BE2C (cell line): ENCODE results near the gene LEMD2.

Source experiments
- DNase-seq: peaks from one replicate; pipeline ENCODE4 v3.0.0-alpha.2; 2020
- H3K27me3 ChIP-seq: fragments of 250-450 bp; sonication (Bioruptor Pico); 2 replicates; pipeline ENCODE4 v1.5.1; 2020; ENCODE audit warnings: mild to moderate bottlenecking
- H3K36me3 ChIP-seq: fragments of 250-450 bp; sonication (Bioruptor Pico); 2 replicates; pipeline ENCODE4 v1.5.1; 2020; ENCODE audit warnings: mild to moderate bottlenecking
- H3K4me1 ChIP-seq: fragments of 250-450 bp; sonication (Bioruptor Pico); 2 replicates; pipeline ENCODE4 v1.5.1; 2020
- H3K4me3 ChIP-seq: 2 replicates; pipeline ENCODE4 v1.5.1; 2011; ENCODE audit warnings: low read depth, low read length
- H3K9me3 ChIP-seq: fragments of 250-450 bp; sonication (Bioruptor Pico); 2 replicates; pipeline ENCODE4 v1.5.1; 2020
- TF ChIP-seq, protein P1 (sequence below): IDR thresholded peaks from 2 replicates; pipeline ENCODE4 v1.5.1; 2012; ENCODE audit warnings: mild to moderate bottlenecking, low read depth, low read length

The LEMD2 gene

GRCh38 chr6:33803571-33804053, 14.7 kb upstream of the LEMD2 start, which contains the start of gene MLN:
Gene MLN (minus strand): TSS chr6:33804003. CDS start chr6:33801163, 2,840 bp downstream.
- H3K4me1 ChIP-seq = peaks cover 11% of the 10 kb centered on the region
- TF ChIP-seq, protein P1, sequence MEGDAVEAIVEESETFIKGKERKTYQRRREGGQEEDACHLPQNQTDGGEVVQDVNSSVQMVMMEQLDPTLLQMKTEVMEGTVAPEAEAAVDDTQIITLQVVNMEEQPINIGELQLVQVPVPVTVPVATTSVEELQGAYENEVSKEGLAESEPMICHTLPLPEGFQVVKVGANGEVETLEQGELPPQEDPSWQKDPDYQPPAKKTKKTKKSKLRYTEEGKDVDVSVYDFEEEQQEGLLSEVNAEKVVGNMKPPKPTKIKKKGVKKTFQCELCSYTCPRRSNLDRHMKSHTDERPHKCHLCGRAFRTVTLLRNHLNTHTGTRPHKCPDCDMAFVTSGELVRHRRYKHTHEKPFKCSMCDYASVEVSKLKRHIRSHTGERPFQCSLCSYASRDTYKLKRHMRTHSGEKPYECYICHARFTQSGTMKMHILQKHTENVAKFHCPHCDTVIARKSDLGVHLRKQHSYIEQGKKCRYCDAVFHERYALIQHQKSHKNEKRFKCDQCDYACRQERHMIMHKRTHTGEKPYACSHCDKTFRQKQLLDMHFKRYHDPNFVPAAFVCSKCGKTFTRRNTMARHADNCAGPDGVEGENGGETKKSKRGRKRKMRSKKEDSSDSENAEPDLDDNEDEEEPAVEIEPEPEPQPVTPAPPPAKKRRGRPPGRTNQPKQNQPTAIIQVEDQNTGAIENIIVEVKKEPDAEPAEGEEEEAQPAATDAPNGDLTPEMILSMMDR = no peak
- H3K27me3 ChIP-seq = no peaks in the 10 kb centered on the region

GRCh38 chr6:33802186-33802958, 13.4 kb upstream of the LEMD2 start:
- Histone ChIP-seq H3K27me3 (no peaks in the 10 kb centered on the region), H3K9me3 (no peaks in the 10 kb centered on the region), H3K4me1 (peaks cover 1% of the 10 kb centered on the region), H3K36me3 (no peaks in the 10 kb centered on the region), H3K4me3 (no peak overlapping the region)
- TF ChIP-seq, protein P1 = no peak
- DNase-seq = no peak

More at GRCh38 chr6:33803571-33804053, 14.7 kb upstream of the LEMD2 start, which contains the start of gene MLN:
- Histone ChIP-seq H3K36me3 (no peaks in the 10 kb centered on the region), H3K9me3 (no peaks in the 10 kb centered on the region), H3K4me3 (no peak within 1 kb of the TSS)
- DNase-seq = no peak

DNA sequence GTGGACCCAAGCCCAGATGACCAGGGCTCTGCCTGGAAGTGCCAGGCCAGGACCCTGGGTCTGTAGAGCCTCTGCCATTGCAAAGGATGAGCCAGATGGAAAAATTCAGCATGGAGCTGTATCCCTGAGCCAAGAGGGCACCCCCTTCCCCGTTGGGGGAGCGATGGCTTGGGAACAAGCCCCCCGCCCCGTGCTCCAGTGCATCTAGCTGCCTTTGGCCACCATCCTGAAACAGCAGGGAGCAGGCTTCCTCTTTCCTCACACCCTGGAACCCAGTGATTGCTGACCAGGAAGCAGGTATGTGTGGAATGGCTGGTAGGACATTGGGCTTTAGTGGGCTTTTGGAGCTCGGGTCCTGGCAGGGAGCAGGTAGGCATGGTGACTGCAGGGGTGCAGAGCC, 12.7 kb upstream of the LEMD2 start:
- no peaks in the 10 kb centered on the region for H3K27me3 ChIP-seq
- TF ChIP-seq, protein P1 = no peak
- H3K4me3 ChIP-seq = no peak overlapping the region
- H3K9me3 ChIP-seq = no peaks in the 10 kb centered on the region
- no peaks in the 10 kb centered on the region for H3K36me3 ChIP-seq
- DNase-seq = no peak
- no peaks in the 10 kb centered on the region; the same call in 1 of the 2 replicates for H3K4me1 ChIP-seq

DNA sequence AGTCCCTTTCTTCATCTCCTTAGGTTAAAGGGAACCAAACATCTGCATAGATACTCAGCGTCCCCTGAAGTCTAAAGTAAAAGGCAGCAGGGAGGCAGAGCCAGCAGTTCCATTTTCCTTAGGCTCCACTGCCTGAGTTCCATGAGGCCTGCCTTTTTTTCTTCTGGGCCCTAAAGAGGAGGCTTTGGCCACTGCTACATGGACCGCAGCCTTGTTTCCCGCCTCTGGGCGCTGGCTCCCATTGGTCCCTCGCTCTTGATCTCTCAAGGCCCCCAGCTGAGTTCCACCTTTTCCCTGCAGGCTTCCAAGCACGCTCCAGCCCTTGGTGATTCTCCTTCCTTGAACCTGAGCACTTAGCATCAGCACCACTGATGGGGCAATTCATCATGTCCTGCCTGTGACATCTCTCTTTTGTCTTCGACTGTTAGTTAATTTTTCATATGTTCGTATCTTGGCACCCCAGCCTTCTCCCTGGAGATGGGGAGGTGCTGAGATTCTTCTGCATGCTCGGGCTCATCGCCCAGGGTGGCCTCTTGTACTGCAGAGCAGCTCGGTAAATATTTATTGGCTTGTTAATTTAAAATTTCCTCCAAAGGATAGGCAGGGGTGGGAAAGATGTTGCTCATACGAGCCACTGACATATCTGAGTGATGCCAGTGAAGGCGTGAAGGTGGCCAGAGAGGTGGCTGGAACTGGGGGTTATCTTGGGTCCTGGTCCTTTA, 11.5 kb upstream of the LEMD2 start:
- H3K4me3 ChIP-seq = no peak overlapping the region
- H3K9me3 ChIP-seq = no peaks in the 10 kb centered on the region
- no peaks in the 10 kb centered on the region; the same call in 1 of the 2 replicates for H3K4me1 ChIP-seq
- no peaks in the 10 kb centered on the region for H3K36me3 ChIP-seq
- no peak for DNase-seq
- TF ChIP-seq, protein P1 = no peak
- H3K27me3 ChIP-seq = no peaks in the 10 kb centered on the region

DNA sequence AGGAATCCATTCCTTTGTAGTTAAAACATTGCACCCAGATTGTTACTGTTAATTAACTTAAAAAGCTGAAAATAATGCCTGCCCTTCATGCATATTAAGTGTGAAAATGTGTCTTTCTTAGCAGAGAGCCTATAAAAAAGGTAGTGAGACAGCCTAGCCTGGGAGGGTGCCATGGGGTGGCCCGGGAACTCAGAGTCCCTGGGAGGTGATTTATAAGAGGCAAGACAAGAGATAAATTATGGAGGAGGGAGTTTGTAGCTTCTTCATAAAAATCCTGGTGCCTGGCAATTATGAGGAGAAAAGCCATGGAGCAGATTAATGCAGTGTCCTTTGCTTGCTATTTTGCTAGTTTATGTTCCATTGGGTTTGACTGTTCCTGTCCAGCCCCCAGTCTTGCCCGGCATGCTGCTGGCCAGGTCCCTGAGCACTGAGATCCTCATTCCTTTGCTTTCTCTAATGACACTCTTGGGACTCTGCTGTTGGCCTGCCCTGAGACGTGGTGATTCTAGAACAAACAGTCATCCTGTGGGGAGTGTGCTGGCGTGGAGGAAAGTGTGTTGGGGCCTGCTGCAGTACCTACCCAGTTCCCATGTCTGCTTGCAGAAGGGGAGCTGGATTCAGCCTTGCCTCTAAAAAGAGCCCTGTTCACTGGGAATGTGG, 10.7 kb upstream of the LEMD2 start:
- peaks cover 6% of the 10 kb centered on the region for H3K4me1 ChIP-seq
- TF ChIP-seq, protein P1 = no peak
- DNase-seq = no peak
- H3K4me3 ChIP-seq = no peak overlapping the region
- no peaks in the 10 kb centered on the region for H3K9me3 ChIP-seq
- H3K36me3 ChIP-seq = no peaks in the 10 kb centered on the region
- H3K27me3 ChIP-seq = no peaks in the 10 kb centered on the region
